GM21447 (cell line): ENCODE measurements around the gene MLC1.

Experiments
- ATAC-seq: cut with Tn5 transposase; IDR thresholded peaks from one replicate; pipeline ENCODE4 v1.9.1; 2021; ENCODE audit not compliant: unreplicated experiment

The MLC1 gene

DNA sequence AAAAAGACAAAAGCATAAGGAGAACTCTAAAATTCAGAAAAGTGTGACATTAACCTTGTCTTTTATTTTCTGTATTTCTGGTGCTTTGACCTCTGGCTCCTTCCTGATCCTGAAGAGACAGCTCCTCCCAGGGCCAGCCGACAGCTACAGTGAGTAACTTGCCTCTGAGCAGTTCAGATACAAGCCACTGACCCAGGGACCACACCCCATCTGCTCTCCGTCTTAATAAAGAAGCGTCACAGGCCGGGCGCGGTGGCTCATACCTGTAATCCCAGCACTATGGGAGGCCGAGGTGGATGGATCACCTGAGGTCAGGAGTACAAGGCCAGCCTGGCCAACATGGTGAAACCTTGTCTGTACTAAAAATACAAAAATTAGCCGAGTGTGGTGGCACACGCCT is 6.5 kb downstream of the MLC1 start:
- ATAC-seq, result no peak

DNA sequence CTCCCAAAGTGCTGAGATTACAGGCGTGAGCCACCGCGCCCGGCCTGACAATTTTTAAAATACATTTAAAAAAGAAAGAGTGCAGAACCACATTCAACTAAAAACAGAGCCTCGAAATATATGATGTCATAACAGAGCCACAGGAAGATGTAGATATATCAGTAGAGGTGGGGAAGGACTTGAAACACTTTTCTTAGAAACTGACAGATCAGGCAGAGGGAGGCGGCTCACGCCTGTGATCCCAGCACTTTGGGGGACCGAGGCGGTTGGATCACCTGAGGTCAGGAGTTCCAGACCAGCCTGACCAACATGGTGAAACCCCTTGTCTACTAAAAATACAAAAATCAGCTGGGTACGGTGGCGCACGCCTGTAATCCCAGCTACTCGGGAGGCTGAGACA is 7.0 kb downstream of the MLC1 start:
- ATAC-seq, result no peak

DNA sequence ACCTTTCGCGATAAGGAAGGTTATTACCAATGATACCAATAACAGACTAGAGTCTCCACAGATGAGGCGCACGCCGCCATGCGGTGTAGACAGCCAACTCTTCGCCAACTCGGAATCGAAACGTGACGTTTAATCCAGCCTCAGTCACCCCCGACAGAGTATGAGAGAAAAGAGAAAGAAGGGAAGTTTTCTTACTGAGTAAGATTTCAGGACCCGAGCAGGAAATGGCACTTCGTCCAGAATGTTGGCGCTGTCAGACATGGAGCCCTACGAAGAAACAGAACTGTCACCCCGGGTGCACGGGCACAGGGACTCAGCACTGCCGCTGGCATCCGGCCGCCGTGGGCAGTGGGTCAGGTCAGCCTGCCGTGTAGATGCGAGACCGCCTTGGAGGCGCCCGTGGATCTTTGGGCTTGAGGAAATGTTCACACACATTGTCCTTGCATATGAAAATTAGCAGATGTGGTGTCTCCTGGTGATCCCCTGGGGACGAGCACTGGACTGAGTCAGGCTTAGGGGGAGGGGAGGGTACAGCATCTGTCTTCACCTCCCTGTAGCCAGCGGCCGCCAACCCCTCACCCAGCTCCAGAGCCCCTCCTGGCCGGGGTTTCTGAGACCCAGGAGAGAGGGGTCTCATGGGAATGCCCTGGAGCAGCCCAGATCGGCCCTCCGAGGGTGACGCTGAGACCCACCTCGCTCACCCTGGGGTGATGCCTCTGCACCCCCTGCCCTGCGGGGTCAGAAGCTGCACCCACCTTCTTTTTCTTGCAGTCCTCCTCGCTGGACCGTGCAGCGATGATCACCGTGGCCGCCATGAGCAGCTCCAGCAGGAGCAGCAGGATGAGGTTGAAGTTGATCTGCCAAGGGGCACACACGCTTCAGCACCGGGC is 8.3 kb downstream of the MLC1 start:
- ATAC-seq, result no peak

DNA sequence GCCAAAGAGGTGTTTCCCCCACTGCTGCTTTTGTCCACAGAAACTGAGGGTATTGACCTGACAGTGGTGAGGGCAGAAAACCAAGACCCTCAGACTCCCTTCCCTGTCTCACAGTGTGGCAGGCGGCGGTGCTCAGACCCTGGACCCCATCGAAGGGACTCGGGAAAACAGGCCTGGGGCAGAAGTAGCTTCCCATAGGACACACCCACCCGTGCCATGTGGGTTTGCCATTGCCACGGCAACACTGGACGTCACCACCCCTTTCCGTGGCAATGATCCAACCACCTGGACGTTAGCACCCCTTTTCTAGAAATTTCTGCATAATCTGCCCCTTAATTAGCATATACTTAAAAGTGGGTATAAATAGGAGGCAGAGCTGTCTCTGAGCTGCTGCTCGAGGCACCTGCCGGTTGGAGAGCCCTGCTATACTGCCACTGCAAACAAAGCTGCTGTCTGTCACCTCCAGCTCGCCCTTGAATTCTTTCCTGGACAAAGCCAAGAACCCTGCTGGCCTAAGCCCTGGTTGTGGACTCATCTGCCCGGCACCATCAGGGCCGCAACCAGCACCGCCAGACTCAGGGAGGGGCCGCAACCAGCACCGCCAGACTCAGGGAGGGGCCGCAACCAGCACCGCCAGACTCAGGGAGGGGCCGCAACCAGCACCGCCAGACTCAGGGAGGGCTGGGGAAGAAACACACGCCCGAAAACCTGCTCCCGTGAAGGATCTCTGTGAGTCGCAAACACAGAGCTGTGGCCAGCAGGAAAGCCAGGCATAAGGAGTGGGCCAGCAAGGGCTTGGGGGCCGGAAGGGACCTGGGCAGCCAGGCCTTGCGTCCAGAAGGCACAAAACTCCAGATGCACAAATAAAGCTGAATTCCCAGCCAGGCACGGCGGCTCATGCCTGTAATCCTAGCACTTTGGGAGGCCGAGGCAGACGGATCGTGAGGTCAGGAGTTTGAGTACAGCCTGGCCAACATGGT is 10.4 kb downstream of the MLC1 start:
- ATAC-seq, result no peak

DNA sequence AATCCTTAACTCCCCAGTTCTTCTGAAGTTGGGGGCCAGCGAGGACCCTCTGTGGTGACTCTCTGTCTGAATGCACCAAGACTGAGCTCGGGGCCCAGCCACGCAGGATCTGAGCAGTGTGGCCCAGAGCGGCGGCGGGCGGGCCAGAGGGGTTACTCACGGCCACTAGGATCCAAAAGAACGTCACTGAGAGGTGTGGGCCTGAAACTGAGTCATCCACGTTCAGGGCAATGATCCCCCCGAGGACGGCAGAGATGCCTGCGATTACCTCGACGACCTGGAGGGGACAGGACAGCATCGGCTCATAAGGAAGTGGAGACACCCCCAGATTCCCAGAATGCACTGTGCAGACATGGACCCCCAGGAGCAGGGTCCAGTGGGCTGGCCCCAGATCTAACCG is 11.2 kb downstream of the MLC1 start:
- no peak for ATAC-seq

DNA sequence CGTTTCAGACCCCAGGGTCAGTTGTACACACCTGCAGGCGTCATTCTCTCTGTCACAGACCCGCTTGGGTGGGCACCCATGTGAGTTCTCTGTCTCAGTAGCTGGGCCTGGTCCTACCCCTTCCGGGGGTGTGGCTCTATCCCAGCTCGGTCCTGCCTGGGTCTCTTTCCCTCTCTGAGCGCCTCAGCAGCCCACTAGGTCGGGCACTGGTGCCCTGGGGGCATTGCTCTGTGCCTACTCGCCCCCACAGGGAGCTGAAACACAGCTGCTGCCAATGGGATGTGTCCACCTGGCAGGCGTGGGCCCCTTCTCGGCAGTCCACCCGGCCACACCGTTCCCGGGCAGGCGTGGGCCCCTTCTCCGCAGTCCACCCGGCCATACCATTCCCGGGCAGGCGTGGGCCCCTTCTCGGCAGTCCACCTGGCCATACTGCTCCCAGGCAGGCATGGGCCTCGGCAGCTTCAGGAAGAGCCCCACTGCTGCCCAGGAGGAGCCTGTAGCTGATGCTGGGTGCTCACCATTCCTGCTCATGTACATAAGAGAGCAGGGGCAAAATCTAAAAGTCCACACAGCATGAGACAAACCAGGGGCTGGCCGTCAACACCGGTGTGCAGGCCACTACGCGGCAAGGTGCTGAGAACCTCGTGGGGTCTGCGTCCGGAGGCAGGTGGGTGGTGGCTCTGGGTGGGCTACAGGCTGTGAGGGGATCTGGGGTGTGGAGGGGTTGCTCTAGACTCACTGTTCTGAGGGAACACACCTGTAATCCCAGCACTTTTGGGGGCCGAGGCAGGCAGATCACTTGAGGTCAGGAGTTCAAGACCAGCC is 12.3 kb downstream of the MLC1 start:
- ATAC-seq, result no peak

DNA sequence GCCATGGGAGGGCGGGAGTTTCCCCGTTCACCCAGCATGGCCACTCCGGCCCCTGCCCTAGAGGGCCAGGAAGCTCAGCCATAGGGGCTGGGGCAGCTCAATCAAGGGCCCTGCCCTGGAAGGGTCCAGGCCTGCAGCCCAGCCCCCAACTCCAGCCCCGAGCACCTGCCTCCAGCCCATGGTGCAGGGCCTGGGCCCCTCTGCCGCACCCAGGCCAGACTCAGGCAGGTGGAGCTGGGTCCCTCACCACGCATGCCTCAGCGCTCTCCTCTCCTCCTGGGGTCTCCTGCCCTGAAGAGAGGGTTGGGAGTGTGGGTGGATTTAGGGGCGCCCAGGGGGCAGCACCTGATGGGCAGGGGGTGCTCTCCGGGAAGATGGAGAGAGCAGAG is 13.1 kb downstream of the MLC1 start:
- no peak for ATAC-seq

DNA sequence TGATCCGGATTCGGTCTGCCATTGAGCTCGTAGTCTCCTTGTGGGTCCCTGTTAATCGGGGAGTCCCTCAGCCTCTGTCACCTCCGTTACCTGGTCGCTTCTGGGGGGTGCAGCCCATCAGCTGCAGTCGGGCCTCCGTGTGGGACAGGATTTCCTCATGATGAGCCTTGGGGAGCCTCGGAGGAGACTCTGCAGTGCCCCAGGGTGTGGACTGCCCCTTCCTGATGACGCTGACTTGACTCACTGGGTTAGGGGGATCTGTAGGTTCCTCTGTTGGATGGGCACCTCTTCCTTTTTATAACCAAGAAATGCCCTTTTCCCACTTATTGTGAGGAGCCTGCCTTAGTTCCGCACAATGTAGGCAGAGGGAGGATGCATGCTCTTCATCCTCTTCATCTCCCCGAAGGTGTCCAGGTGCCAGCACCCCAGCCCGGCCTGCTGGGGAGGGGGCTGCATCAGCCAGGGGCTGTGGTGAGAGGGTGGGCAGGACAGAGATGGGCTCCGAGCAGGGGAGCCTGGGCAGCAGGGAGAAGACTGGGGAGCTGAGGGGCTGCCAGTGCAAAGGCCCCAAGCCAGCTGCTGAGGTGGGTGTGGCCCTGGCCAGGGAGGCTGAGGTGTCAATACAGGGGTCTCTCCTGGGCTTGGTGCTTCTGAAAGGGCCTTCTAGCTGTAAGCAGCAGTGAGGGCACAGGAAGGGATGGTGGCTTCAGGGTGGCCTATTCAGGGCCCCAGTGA is 13.6 kb downstream of the MLC1 start:
- no peak for ATAC-seq

DNA sequence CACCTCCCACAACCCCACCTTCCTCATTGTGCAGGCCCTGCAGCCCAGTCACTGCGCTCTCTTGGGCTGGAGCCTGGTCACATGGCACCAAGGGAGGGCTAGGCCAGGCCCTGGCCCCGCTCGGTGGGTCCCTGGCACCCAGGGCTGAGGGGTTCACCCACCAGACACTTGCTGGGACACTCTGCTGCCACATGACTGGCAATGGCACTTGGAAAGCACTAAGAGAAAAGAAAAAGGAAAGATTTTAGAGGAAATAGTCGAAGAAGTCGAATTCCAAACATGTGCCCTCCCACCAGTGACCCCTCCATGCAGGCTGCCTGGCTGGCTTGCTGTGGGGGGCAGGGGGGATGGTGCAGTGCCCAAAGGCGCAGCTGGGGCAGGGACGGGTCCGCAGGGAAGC is 14.9 kb downstream of the MLC1 start:
- no peak for ATAC-seq

DNA sequence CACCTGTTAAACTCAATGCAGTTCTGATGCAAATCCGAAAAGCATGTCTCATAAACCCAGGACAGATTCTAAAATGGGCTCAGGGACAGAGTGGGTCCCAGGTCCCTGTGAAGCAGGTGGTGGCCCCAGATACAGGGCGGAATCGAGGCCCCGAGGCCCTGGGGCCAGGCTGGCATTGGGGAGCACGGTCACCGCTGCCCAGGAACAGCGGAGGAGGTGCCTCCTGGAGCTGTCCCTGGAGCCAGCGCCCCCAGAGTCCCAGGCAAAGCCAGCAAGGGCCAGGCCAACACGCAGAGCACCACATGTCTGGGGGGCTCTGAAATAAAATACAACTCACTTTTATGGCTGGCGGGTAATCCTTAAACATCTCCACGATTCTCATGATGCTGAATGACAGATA is 17.1 kb downstream of the MLC1 start:
- ATAC-seq, result no peak

DNA sequence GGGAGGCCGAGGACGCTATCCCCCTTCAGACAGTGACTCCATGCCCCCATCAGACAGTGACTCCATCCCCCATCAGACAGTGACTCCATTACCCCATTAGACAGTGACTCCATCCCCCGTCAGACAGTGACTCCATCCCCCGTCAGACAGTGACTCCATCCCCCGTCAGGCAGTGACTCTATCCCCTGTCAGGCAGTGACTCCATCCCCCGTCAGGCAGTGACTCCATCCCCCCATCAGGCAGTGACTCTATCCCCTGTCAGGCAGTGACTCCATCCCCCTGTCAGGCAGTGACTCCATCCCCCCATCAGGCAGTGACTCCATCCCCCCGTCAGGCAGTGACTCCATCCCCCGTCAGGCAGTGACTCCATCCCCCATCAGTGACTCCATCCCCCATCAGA is 18.0 kb downstream of the MLC1 start:
- no peak for ATAC-seq

DNA sequence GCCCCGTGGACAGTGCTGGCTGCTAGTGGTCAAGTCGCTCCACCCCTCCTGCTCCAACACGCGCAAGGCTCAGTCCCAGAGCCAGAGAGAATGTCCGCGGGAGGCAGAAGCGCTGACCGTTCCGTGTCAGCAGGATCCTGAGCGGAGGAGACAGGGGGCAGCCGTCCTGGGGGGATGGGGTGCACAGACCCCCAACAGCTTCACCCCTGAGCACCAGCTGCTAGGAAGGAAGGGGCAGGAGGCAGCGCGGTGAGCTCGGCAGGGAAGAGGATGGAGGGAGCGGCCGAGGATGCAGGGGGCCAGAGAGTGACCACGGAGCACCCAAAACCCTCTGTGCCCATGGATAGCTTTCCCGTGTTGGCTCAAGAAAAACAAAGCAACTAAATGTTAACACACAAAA is 20.8 kb downstream of the MLC1 start:
- no peak for ATAC-seq

DNA sequence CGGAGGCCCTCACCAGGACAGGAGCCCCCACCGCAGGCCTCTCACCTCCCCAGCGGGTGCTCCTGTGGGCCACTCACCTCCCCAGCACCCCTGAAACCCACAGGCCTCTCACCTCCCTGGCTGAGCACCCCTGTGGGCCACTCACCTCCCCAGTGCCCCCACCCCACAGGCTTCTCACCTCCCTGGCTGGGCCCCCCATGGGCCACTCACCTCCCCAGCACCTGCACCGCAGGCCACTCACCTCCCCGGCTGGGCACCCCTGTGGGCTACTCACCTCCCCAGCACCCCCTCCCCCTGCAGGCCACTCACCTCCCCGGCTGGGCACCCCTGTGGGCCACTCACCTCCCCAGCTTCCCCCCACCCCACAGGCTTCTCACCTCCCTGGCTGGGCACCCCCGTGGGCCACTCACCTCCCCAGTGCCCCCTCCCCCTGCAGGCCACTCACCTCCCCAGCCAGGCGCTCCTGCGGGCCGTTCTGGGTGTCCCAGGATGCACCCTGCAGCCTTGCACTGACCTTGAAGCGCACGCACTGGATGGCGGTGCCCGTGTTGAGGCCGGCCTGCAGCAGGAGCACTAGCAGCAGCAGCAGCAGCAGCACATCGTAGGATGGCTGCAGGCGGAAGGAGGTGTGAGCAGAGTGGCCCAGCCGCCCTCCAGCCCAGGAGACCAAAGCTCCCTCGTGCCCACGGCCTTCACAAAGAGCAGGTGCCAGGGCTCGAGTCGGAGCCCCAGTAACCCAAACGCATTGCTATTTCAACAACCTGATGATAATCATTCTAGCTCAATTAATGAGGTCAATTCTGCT is 21.4 kb downstream of the MLC1 start:
- ATAC-seq, result no peak

DNA sequence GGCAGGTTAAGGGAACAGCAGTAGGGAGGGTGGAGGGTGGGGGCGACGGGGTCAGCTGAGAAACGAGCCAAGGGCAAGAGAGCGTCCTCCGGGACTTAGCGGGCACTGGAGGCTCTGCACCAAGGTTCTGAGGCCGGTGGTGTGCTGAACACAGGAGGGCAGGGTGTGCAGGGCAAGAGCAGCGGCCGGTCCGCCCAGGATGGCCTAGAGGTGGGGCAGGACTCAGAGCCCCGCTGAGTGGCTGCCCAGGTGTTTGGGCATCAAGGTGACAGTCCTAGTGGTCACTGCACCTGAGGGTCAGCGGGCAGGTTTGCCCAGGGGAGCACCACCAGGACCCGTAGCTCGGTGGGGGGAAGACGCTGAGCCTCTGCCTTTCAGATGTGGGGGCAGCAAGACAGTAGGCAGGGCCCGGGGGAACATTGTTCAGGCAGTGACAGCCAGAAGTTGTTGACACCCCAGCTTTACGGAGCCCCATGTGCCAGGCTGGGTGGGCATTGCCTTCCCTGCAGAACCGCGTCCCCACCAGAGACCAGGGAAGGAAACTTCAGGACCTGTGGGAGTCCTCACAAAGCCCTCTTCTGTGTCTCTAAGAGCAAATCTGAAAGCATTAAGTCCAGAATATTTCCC is 22.6 kb downstream of the MLC1 start:
- no peak for ATAC-seq

DNA sequence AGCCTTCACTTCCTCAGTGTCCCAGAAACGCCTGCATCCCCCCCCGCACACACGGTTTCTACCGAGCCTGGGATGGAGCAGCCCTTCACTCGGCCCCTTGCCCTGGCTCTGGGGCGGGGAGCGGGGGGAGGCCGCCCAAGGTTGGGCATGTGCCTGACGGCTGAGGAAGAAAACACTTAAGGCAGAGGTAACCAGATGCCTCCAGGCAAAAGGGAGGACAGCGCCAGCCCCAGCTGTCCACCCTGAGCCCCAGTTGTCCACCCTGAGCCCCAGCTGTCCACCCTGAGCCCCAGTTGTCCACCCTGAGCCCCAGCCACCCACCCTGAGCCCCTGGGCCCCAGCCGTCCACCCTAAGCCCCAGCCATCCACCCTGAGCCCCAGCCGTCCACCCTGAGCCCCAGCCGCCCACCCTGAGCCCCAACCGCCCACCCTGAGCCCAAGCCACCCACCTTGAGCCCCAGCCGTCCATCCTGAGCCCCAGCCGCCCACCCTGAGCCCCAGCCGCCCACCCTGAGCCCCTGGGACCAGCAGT is 23.3 kb downstream of the MLC1 start:
- no peak for ATAC-seq

DNA sequence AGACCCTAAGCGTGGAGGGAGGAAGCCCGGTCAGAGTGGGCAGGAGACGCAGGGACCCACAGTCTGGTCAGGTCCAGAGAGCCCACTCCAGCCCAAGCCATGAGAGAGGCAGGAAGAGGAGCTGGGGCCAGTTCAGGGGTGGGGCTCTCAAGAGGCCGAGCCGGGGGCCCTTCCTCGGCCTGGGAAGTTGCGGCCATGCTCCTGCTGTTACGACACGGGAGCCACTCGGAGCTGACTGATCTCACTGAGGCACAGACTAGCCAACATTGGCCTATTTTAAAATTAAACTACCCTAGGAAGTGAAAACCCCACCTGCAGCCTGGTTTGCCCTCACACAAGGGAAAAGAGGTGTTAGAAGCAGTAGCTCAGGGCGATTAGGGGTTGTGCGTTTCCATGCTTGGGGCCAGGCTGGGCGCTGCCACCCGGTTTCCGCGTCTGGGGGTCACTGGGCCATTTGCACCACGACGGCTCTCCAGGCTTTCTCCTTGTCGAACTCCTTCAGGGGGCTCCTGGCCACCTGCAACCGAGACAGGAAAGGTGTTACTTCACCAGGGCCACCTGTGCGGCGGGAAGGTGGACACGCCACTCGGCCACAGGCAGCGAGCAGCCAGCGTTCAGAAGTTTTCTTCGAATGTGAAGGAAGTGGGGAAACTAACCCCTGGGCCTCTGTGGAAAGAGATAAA is 23.9 kb downstream of the MLC1 start:
- no peak for ATAC-seq

DNA sequence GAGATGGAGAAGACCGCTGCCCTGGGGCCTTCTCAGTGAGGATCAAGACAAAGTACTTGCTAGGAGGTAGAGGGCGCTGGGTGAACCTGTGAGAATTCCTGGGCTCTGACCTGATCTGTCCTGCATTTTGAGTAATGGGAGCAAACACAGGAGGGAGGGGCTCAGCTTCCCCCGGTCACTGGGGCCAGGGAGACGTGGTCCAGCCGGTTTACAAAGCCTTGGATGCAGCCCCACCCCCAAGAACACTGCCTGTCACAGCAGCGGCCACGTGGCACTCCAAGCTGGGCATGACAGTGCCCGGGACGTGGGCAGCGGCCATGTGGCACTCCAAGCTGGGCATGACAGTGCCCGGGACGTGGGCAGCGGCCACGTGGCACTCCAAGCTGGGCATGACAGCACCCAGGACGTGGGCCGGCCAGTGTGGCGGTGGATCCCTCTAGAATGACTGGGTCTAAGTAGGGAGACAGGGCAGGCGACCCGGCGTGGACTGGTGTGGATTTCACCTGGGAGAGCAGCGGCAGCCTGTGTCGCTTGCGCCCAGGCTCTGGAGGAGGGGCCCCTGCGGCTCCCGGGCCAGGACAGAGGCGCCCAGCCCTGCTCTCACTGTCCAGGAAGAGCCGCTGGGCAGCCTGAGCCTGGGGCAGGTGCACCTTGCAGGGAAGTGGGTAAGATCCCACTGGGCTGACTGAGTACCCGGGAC is 24.6 kb downstream of the MLC1 start:
- ATAC-seq, result no peak

DNA sequence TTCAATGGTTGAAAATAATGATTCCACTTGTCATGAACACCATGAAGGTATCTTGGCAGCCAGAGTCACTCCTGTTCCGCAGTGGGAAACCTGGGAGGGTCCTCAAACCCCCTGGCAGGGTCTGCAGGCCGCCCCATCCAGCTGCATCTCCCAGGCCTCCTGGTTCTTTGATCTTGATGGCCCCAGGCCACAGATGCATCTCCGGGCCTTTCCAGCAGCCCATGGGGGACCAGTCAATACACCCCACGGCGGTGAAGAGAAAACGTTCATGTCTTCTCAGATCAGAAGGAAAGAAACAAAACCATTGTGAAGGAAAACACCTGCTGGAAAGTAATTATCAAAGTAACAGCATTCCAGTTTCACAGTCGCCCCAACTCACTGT is 25.4 kb downstream of the MLC1 start:
- ATAC-seq, result no peak
